SK-MEL-5 (cell line): ENCODE data around the gene ZSWIM7. TPM values are rescaled to one million over a fixed set of nuclear protein-coding genes. Genes with fewer than 3 reads are reported as not detected.

Source experiments
- DNase-seq: peaks from one replicate; pipeline ENCODE4 v3.0.0-alpha.2; 2016; ENCODE audit warnings: low read depth, low spot score
- in situ Hi-C: cut with HindIII; loops from 2 replicates; pipeline ENCODE4 v1.10.0; 2016; ENCODE audit warnings: low sequenced_read_pairs, high pct_unique_total_duplicates, low pct_unique_long_range_greater_than_20kb
- polyA plus RNA-seq, 2 experiments: library from polyadenylated mRNA; depleted of rRNA; stranded (reverse); fragments of >200 nt; gene quantifications; 2 replicates each; pipeline ENCODE4 v1.2.3, GENCODE V29; 2015
- total RNA-seq: library from RNA; depleted of rRNA; stranded (reverse); fragments of >200 nt; shearing (Covaris generic); gene quantifications from 2 replicates; pipeline ENCODE4 v1.2.3, GENCODE V29; 2014; rRNA removed

ZSWIM7 gene
- total RNA-seq: 38.6 and 40.7 TPM in 2 replicates
- polyA plus RNA-seq (2015; cell fraction: cytosol; rRNA removed): 32.0 and 36.4 TPM in 2 replicates
- 31.5 and 58.8 TPM in 2 replicates for polyA plus RNA-seq (2015; cell fraction: nucleus; rRNA removed)

- in situ Hi-C loops: no loop called here
Observed at GRCh38 chr17:15999141-15999973, at the start of gene ZSWIM7, which contains the start of gene TTC19. ZSWIM7 (minus strand) TSS chr17:15999704; CDS start chr17:15999594, 110 bp downstream. TTC19 (plus strand) TSS chr17:15999824; CDS start chr17:15999849, 25 bp downstream.

GRCh38 chr17:16048811-16049449 is 49.4 kb upstream of the ZSWIM7 start:
- in situ Hi-C loops: no loop called here

More at GRCh38 chr17:15999141-15999973, at the start of gene ZSWIM7, which contains the start of gene TTC19:
- DNase-seq: peak; percentile 94

GRCh38 chr17:16046966-16047365 is 47.5 kb upstream of the ZSWIM7 start:
- in situ Hi-C loops: no loop called here
- DNase-seq: no peak

More at GRCh38 chr17:16048811-16049449, 49.4 kb upstream of the ZSWIM7 start:
- no peak for DNase-seq

GRCh38 chr17:16044487-16044886 is 45.0 kb upstream of the ZSWIM7 start:
- DNase-seq: no peak
- in situ Hi-C loops: no loop called here

GRCh38 chr17:16040710-16041251 is 41.3 kb upstream of the ZSWIM7 start:
- DNase-seq: no peak
- in situ Hi-C loops: no loop called here

- in situ Hi-C loops: no loop called here
- no peak for DNase-seq
Observed at GRCh38 chr17:16037636-16038035, 38.1 kb upstream of the ZSWIM7 start.

- in situ Hi-C loops: no loop called here
- DNase-seq: no peak
Observed at GRCh38 chr17:16036261-16036660, 36.8 kb upstream of the ZSWIM7 start.

GRCh38 chr17:16033729-16034349 is 34.3 kb upstream of the ZSWIM7 start:
- no peak for DNase-seq
- in situ Hi-C loops: no loop called here

- DNase-seq: peak; percentile 78
- in situ Hi-C loops: no loop called here
Observed at GRCh38 chr17:16027708-16028584, 28.4 kb upstream of the ZSWIM7 start.

GRCh38 chr17:16026895-16027294 is 27.4 kb upstream of the ZSWIM7 start:
- in situ Hi-C loops: no loop called here
- DNase-seq: no peak

- DNase-seq: no peak
- in situ Hi-C loops: no loop called here
Observed at GRCh38 chr17:16025202-16025601, 25.7 kb upstream of the ZSWIM7 start.

GRCh38 chr17:16023881-16024280 is 24.4 kb upstream of the ZSWIM7 start:
- in situ Hi-C loops: no loop called here
- no peak for DNase-seq

GRCh38 chr17:16019347-16019746 is 19.8 kb upstream of the ZSWIM7 start:
- DNase-seq: no peak

GRCh38 chr17:16013943-16014407 is 14.5 kb upstream of the ZSWIM7 start:
- in situ Hi-C loops: no loop called here

More at GRCh38 chr17:16019347-16019746, 19.8 kb upstream of the ZSWIM7 start:
- in situ Hi-C loops: no loop called here

GRCh38 chr17:16007439-16007838 is 7.9 kb upstream of the ZSWIM7 start:
- DNase-seq: no peak
- in situ Hi-C loops: no loop called here

More at GRCh38 chr17:16013943-16014407, 14.5 kb upstream of the ZSWIM7 start:
- peak; percentile 73 for DNase-seq

- in situ Hi-C loops: no loop called here
Observed at GRCh38 chr17:16005636-16006035, 6.1 kb upstream of the ZSWIM7 start.

GRCh38 chr17:16003841-16004240 is 4.3 kb upstream of the ZSWIM7 start:
- DNase-seq: no peak
- in situ Hi-C loops: no loop called here

More at GRCh38 chr17:16005636-16006035, 6.1 kb upstream of the ZSWIM7 start:
- DNase-seq: no peak
